Measurements from ENCODE around the gene THAP10.
"Not testable (repeated sequence)": the region's sequence is repeated elsewhere in the genome, so short reads cannot be mapped to it uniquely, and the experiment has no call there.

The THAP10 gene

GRCh38 chr15:70876011-70876410 lies 16.2 kb downstream of the THAP10 start:
- no peak for DNase-seq

- DNase-seq: no peak
Measured at GRCh38 chr15:70875001-70875782, 17.0 kb downstream of the THAP10 start.

- DNase-seq: no peak
Measured at GRCh38 chr15:70873232-70874054, 18.8 kb downstream of the THAP10 start.

GRCh38 chr15:70871490-70871889 lies 20.7 kb downstream of the THAP10 start:
- not testable (repeated sequence) for DNase-seq

GRCh38 chr15:70870051-70870450 lies 22.2 kb downstream of the THAP10 start:
- DNase-seq: no peak

GRCh38 chr15:70869346-70869745 lies 22.9 kb downstream of the THAP10 start:
- DNase-seq: no peak

GRCh38 chr15:70867911-70868467 lies 24.2 kb downstream of the THAP10 start:
- DNase-seq: no peak

- no peak for DNase-seq
Measured at GRCh38 chr15:70866982-70867641, 25.1 kb downstream of the THAP10 start.

- no peak for DNase-seq
Measured at GRCh38 chr15:70863450-70864218, 28.6 kb downstream of the THAP10 start.

GRCh38 chr15:70859998-70860397 lies 32.2 kb downstream of the THAP10 start:
- DNase-seq: no peak

GRCh38 chr15:70859322-70859908 lies 32.8 kb downstream of the THAP10 start:
- no peak for DNase-seq

- not testable (repeated sequence) for DNase-seq
Measured at GRCh38 chr15:70858614-70859321, 33.5 kb downstream of the THAP10 start.

GRCh38 chr15:70857562-70858285 lies 34.5 kb downstream of the THAP10 start:
- no peak for DNase-seq

GRCh38 chr15:70856884-70857561 lies 35.2 kb downstream of the THAP10 start:
- peak; percentile 3 for DNase-seq

GRCh38 chr15:70856177-70856883 lies 35.9 kb downstream of the THAP10 start:
- no peak for DNase-seq

GRCh38 chr15:70855764-70856163 lies 36.5 kb downstream of the THAP10 start:
- peak; percentile 0 for DNase-seq

- no peak for DNase-seq
Measured at GRCh38 chr15:70854666-70854976, 37.6 kb downstream of the THAP10 start.

- peak; percentile 34 for DNase-seq
Measured at GRCh38 chr15:70853973-70854665, 38.1 kb downstream of the THAP10 start, which contains the start of gene LARP6. TSS of gene LARP6 (minus strand) at chr15:70854157. CDS start at chr15:70854088, 69 bp downstream.

All from NCI-H69 (cell line).